ENCODE measurements around the gene TXNDC17. TPM values are rescaled to one million over a fixed set of nuclear protein-coding genes. Genes with fewer than 3 reads are reported as not detected.

The TXNDC17 gene
- total RNA-seq, 1 experiment from 2014 or later = 114 TPM

DNA sequence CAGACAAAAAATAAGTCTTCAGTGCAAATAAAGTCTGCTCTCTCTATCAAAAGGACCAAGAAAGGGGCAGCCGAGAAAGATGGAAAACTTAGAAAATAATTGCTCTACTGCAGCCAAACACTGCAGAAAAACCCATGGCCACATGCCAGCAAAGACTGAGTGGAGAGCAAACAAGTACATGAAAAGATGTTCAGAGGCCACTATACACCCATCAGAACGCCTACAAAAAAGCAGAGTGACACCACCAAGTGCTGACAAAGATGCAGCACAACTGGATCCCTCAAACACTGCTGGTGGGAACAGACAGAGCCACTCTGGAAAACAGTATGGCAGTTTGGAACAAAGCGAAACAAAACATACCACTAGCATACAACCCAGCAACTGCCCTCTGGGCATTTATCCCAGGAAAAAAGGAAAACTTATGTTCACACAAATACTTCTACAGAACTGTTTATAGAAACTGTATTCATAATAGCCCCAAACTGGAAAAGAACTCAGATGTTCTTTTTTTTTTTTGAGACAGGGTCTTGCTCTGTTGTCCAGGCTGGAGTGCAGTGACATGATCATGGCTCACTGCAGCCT, 37.0 kb upstream of the TXNDC17 start:
- intact Hi-C loops (cut with micrococcal nuclease; ENCODE audit: unreplicated experiment) = no loop called here
- Histone ChIP-seq H3K27ac (no peak overlapping the region), H4K20me1 (ENCODE audit: insufficient read depth) (peaks cover 6% of the 10 kb centered on the region; the same call in 1 of the 2 replicates), H3K27me3 (ENCODE audit: insufficient read depth, low read depth) (no peaks in the 10 kb centered on the region), H3K4me2 (no peak overlapping the region), H3K4me3 (no peak overlapping the region), H3K9me2 (ENCODE audit: insufficient read depth) (no peaks in the 10 kb centered on the region), H2AFZ (no peak overlapping the region), H3K4me1 (replicated peaks; ENCODE audit: insufficient read depth) (peaks cover 12% of the 10 kb centered on the region), H3F3A (ENCODE audit: insufficient read depth, low read depth) (peaks cover 16% of the 10 kb centered on the region), H3K9me3 (ENCODE audit: insufficient read depth, low read depth) (no peaks in the 10 kb centered on the region), H3K79me2 (ENCODE audit: low read depth) (peaks cover 7% of the 10 kb centered on the region; the same call in 1 of the 2 replicates), H3K36me3 (ENCODE audit: low read depth) (peaks cover 73% of the 10 kb centered on the region)
- CTCF ChIA-PET = no interaction called here
- no peak for TF ChIP-seq EZH2 (IDR thresholded peaks at IDR 0.05; ENCODE audit: low read depth)
- TF ChIP-seq, protein P1, sequence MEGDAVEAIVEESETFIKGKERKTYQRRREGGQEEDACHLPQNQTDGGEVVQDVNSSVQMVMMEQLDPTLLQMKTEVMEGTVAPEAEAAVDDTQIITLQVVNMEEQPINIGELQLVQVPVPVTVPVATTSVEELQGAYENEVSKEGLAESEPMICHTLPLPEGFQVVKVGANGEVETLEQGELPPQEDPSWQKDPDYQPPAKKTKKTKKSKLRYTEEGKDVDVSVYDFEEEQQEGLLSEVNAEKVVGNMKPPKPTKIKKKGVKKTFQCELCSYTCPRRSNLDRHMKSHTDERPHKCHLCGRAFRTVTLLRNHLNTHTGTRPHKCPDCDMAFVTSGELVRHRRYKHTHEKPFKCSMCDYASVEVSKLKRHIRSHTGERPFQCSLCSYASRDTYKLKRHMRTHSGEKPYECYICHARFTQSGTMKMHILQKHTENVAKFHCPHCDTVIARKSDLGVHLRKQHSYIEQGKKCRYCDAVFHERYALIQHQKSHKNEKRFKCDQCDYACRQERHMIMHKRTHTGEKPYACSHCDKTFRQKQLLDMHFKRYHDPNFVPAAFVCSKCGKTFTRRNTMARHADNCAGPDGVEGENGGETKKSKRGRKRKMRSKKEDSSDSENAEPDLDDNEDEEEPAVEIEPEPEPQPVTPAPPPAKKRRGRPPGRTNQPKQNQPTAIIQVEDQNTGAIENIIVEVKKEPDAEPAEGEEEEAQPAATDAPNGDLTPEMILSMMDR (conservative IDR thresholded peaks at IDR 0.05) = no peak
- no peak for DNase-seq
- BruUV-seq (replicated peaks) = no TSS peak
- POLR2A ChIA-PET (ENCODE audit: unreplicated experiment) = no interaction called here

GRCh38 chr17:6605142-6605541, 35.7 kb upstream of the TXNDC17 start:
- TF ChIP-seq, protein P1 (conservative IDR thresholded peaks at IDR 0.05) = no peak
- no peak for TF ChIP-seq EZH2 (IDR thresholded peaks at IDR 0.05; ENCODE audit: low read depth)
- DNase-seq = no peak
- Histone ChIP-seq H2AFZ (no peak overlapping the region), H3K4me2 (no peak overlapping the region), H3K4me3 (no peak overlapping the region), H3K27me3 (ENCODE audit: insufficient read depth, low read depth) (no peaks in the 10 kb centered on the region), H3K79me2 (ENCODE audit: low read depth) (peaks cover 7% of the 10 kb centered on the region; the same call in 1 of the 2 replicates), H4K20me1 (ENCODE audit: insufficient read depth) (peaks cover 6% of the 10 kb centered on the region; the same call in 1 of the 2 replicates), H3K27ac (no peak overlapping the region), H3K9me2 (ENCODE audit: insufficient read depth) (no peaks in the 10 kb centered on the region), H3F3A (ENCODE audit: insufficient read depth, low read depth) (peaks cover 21% of the 10 kb centered on the region), H3K4me1 (replicated peaks; ENCODE audit: insufficient read depth) (peaks cover 16% of the 10 kb centered on the region), H3K36me3 (ENCODE audit: low read depth) (peaks cover 64% of the 10 kb centered on the region), H3K9me3 (ENCODE audit: insufficient read depth, low read depth) (no peaks in the 10 kb centered on the region)
- BruUV-seq (replicated peaks) = no TSS peak
- ChIA-PET CTCF (no interaction called here), POLR2A (ENCODE audit: unreplicated experiment) (no interaction called here)
- intact Hi-C loops (cut with micrococcal nuclease; ENCODE audit: unreplicated experiment) = no loop called here

DNA sequence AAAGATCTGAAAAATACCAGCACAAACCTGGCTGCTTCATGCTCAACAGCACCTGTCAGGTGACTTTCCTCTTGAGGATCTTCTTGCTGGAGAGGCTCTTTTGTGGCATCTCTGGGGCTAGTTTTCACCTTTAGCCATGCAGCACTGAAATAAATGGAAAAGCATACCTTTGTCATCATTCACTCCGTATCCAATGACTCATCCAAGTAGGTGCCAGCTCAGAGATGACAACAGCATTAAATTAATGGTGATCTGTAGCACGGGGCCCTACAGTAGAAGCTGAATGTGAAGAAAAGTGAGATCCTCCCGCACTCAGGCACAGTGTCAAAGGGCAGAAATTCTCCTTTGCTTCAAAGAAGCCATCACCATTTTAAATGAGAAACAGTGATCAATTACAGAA, 32.5 kb upstream of the TXNDC17 start:
- Histone ChIP-seq H3K36me3 (ENCODE audit: low read depth) (peaks cover 55% of the 10 kb centered on the region), H3K9me2 (ENCODE audit: insufficient read depth) (no peaks in the 10 kb centered on the region), H3K4me1 (replicated peaks; ENCODE audit: insufficient read depth) (peaks cover 16% of the 10 kb centered on the region), H3K9me3 (ENCODE audit: insufficient read depth, low read depth) (no peaks in the 10 kb centered on the region), H3F3A (ENCODE audit: insufficient read depth, low read depth) (peaks cover 21% of the 10 kb centered on the region), H4K20me1 (ENCODE audit: insufficient read depth) (0 out of 2 replicates have a peak, but pooled peaks cover 4% of the 10 kb centered on the region), H3K27ac (peak overlapping the region; percentile 66), H3K4me3 (no peak overlapping the region), H2AFZ (no peak overlapping the region), H3K4me2 (peak overlapping the region; percentile 10; the same call in 1 of the 2 replicates), H3K27me3 (ENCODE audit: insufficient read depth, low read depth) (no peaks in the 10 kb centered on the region), H3K79me2 (ENCODE audit: low read depth) (no peaks in the 10 kb centered on the region)
- CTCF ChIA-PET = interaction anchor here (0.6 kb wide), 1 partner anchor 606 kb away, joined by 3 read pairs; no protein-coding TSS in a partner anchor
- BruUV-seq (replicated peaks) = no TSS peak
- intact Hi-C loops (cut with micrococcal nuclease; ENCODE audit: unreplicated experiment) = loop anchor here (1.0 to 2.0 kb wide), 2 partner anchors 52 to 137 kb away; partner anchors contain the start of gene PITPNM3
- peak; percentile 53 to 83 for DNase-seq
- POLR2A ChIA-PET (ENCODE audit: unreplicated experiment) = interaction anchor here (0.6 to 1.6 kb wide), 4 partner anchors 9 to 164 kb away, joined by 4 to 14 read pairs (median 7); partner anchors contain the start of gene PIMREG
- TF ChIP-seq, protein P1 (conservative IDR thresholded peaks at IDR 0.05) = no peak

Measured in PC-9 (cell line).